T-helper 2 cell treated with Interferon-gamma antibody and Interleukin-4, amounts not matched to agents 100 ng/mL and 5 ng/mL, for 36 hours (primary cell): ENCODE measurements around the gene LTA. TPM values are rescaled to one million over a fixed set of nuclear protein-coding genes. Genes with fewer than 3 reads are reported as not detected.

Source experiments
- intact Hi-C: fragments of 100-400 bp; cut with micrococcal nuclease; formaldehyde crosslinking; loops from one replicate; pipeline ENCODE4 v1.15.1; 2023
- total RNA-seq: library from RNA; stranded (reverse); gene quantifications from 2 replicates; pipeline ENCODE4 v1.2.3, GENCODE V29; 2022

LTA gene
- total RNA-seq, 1 donor from 2014 or later, result 29.4 TPM

DNA sequence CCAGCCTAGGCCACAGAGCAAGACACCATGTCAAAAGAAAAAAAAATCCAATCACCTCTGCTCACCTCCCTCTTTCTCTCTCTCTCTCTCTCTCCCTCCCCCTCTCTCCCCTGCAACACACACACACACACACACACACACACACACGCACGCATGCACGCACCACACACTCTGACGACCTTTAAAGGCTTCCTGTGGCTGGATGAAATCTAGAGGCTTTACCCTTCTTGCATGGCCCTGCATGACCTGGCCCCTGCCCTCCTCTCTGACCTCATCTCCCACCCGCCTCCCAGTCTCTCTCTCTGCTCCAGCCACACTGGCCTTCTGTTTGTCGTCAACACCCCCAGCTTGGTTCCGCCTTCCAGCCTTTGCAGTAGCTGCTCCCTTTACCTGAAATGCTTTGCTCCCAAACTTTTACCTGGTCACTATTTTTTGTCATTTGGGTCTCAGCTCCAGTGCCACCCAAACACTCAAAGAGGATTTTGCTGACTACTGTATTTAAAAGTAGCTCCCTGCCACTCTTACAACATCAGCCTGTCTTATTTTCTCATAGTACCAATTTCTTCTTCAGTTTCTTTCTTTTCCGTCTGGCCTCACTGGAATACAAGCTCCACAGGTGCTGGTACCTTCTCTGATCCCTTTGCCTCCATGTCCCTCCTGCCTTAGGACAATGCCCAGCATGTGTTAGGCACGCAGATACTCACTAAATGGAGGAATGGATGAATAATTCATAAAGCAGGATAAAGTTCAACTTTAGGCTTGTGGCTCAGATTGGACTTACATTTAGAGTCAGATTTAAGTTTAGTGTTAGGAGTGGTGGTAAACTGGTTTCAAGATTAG is 4.3 kb upstream of the LTA start:
- intact Hi-C loops, result loop anchor here (1.0 to 2.0 kb wide), 3 partner anchors 7 to 21 kb away; partner anchors contain the start of genes ATP6V1G2, LTB and NFKBIL1

DNA sequence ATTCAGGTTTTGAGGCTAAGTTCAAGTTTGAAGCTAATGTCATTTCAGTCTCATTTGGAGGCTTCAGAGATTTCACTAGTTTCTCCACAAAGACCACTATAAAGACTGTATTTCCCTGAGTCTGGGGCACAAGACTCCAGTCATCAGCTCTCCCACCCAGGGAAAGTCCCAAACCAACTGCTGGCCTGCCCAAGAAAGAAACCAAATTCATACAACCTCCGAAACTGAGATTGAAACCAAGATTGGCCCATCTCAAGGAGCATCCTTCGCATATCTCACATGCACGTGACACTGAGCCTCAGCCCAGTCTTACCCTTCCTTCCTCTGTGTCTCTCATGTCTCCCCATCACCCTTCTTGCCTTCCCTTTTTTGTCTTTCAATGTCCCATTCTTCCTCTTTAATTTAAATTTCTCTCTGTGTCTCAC is 3.5 kb upstream of the LTA start:
- intact Hi-C loops, result loop anchor here (1.0 to 2.0 kb wide), 3 partner anchors 8 to 22 kb away; partner anchors contain the start of genes ATP6V1G2, LTB and NFKBIL1

DNA sequence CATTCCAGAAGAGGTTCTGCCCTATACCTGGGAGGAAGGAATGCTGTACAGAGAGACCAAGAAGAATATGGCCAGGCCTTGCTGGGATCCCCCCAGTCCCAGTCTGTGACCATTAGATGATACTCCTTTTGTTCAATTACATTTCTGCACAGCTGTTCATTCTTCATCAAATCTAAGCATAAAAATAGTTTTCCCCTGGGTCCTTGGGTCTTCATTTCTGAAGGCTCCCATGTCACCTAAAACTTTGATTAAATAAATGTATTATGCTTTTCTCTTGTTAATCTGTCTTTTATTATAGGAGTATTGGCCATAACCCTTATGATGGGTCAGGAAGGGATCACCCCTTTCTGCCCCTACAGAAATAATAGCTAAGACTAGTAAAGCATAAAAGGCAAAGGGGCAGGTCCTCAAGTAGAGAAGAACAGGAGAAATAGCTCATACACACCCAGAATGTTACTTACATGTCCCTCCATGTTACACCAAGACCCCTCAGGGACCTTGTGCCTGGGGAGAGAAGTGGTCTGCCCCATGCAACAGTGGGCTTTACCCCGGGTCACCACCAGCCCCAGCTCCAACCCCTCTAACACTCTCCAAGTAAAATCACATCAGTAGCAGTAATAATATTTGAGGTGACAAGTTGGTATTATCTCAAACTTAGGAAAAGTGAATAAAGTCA is 2.1 kb upstream of the LTA start:
- intact Hi-C loops, result loop anchor here (2.0 kb wide), 2 partner anchors 13 to 23 kb away; partner anchors contain the start of genes ATP6V1G2, LTB and NFKBIL1

DNA sequence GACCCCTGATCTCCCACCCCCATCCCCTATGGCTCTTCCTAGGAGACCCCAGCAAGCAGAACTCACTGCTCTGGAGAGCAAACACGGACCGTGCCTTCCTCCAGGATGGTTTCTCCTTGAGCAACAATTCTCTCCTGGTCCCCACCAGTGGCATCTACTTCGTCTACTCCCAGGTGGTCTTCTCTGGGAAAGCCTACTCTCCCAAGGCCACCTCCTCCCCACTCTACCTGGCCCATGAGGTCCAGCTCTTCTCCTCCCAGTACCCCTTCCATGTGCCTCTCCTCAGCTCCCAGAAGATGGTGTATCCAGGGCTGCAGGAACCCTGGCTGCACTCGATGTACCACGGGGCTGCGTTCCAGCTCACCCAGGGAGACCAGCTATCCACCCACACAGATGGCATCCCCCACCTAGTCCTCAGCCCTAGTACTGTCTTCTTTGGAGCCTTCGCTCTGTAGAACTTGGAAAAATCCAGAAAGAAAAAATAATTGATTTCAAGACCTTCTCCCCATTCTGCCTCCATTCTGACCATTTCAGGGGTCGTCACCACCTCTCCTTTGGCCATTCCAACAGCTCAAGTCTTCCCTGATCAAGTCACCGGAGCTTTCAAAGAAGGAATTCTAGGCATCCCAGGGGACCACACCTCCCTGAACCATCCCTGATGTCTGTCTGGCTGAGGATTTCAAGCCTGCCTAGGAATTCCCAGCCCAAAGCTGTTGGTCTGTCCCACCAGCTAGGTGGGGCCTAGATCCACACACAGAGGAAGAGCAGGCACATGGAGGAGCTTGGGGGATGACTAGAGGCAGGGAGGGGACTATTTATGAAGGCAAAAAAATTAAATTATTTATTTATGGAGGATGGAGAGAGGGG is 1.4 kb downstream of the LTA start:
- intact Hi-C loops, result loop anchor here (2.0 kb wide), 1 partner anchor 15 kb away; no protein-coding TSS in a partner anchor

DNA sequence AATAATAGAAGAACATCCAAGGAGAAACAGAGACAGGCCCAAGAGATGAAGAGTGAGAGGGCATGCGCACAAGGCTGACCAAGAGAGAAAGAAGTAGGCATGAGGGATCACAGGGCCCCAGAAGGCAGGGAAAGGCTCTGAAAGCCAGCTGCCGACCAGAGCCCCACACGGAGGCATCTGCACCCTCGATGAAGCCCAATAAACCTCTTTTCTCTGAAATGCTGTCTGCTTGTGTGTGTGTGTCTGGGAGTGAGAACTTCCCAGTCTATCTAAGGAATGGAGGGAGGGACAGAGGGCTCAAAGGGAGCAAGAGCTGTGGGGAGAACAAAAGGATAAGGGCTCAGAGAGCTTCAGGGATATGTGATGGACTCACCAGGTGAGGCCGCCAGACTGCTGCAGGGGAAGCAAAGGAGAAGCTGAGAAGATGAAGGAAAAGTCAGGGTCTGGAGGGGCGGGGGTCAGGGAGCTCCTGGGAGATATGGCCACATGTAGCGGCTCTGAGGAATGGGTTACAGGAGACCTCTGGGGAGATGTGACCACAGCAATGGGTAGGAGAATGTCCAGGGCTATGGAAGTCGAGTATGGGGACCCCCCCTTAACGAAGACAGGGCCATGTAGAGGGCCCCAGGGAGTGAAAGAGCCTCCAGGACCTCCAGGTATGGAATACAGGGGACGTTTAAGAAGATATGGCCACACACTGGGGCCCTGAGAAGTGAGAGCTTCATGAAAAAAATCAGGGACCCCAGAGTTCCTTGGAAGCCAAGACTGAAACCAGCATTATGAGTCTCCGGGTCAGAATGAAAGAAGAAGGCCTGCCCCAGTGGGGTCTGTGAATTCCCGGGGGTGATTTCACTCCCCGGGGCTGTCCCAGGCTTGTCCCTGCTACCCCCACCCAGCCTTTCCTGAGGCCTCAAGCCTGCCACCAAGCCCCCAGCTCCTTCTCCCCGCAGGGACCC is 2.3 kb downstream of the LTA start:
- intact Hi-C loops, result loop anchor here (2.0 kb wide), 1 partner anchor 16 kb away; no protein-coding TSS in a partner anchor

DNA sequence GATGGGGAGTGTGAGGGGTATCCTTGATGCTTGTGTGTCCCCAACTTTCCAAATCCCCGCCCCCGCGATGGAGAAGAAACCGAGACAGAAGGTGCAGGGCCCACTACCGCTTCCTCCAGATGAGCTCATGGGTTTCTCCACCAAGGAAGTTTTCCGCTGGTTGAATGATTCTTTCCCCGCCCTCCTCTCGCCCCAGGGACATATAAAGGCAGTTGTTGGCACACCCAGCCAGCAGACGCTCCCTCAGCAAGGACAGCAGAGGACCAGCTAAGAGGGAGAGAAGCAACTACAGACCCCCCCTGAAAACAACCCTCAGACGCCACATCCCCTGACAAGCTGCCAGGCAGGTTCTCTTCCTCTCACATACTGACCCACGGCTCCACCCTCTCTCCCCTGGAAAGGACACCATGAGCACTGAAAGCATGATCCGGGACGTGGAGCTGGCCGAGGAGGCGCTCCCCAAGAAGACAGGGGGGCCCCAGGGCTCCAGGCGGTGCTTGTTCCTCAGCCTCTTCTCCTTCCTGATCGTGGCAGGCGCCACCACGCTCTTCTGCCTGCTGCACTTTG is 3.3 kb downstream of the LTA start, which contains the start of gene TNF:
Gene TNF (plus strand): TSS at position 231 of the 567 bp plus-strand sequence. CDS start 177 bp downstream, at position 408.
- intact Hi-C loops, result loop anchor here (2.0 kb wide), 1 partner anchor 17 kb away; no protein-coding TSS in a partner anchor

DNA sequence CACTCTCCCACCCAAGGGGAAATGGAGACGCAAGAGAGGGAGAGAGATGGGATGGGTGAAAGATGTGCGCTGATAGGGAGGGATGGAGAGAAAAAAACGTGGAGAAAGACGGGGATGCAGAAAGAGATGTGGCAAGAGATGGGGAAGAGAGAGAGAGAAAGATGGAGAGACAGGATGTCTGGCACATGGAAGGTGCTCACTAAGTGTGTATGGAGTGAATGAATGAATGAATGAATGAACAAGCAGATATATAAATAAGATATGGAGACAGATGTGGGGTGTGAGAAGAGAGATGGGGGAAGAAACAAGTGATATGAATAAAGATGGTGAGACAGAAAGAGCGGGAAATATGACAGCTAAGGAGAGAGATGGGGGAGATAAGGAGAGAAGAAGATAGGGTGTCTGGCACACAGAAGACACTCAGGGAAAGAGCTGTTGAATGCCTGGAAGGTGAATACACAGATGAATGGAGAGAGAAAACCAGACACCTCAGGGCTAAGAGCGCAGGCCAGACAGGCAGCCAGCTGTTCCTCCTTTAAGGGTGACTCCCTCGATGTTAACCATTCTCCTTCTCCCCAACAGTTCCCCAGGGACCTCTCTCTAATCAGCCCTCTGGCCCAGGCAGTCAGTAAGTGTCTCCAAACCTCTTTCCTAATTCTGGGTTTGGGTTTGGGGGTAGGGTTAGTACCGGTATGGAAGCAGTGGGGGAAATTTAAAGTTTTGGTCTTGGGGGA is 4.0 kb downstream of the LTA start:
- intact Hi-C loops, result loop anchor here (2.0 kb wide), 1 partner anchor 17 kb away; no protein-coding TSS in a partner anchor

DNA sequence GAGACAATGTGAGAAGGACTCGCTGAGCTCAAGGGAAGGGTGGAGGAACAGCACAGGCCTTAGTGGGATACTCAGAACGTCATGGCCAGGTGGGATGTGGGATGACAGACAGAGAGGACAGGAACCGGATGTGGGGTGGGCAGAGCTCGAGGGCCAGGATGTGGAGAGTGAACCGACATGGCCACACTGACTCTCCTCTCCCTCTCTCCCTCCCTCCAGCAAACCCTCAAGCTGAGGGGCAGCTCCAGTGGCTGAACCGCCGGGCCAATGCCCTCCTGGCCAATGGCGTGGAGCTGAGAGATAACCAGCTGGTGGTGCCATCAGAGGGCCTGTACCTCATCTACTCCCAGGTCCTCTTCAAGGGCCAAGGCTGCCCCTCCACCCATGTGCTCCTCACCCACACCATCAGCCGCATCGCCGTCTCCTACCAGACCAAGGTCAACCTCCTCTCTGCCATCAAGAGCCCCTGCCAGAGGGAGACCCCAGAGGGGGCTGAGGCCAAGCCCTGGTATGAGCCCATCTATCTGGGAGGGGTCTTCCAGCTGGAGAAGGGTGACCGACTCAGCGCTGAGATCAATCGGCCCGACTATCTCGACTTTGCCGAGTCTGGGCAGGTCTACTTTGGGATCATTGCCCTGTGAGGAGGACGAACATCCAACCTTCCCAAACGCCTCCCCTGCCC is 4.9 kb downstream of the LTA start:
- intact Hi-C loops, result no loop called here

DNA sequence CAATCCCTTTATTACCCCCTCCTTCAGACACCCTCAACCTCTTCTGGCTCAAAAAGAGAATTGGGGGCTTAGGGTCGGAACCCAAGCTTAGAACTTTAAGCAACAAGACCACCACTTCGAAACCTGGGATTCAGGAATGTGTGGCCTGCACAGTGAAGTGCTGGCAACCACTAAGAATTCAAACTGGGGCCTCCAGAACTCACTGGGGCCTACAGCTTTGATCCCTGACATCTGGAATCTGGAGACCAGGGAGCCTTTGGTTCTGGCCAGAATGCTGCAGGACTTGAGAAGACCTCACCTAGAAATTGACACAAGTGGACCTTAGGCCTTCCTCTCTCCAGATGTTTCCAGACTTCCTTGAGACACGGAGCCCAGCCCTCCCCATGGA is 5.5 kb downstream of the LTA start:
- intact Hi-C loops, result no loop called here

DNA sequence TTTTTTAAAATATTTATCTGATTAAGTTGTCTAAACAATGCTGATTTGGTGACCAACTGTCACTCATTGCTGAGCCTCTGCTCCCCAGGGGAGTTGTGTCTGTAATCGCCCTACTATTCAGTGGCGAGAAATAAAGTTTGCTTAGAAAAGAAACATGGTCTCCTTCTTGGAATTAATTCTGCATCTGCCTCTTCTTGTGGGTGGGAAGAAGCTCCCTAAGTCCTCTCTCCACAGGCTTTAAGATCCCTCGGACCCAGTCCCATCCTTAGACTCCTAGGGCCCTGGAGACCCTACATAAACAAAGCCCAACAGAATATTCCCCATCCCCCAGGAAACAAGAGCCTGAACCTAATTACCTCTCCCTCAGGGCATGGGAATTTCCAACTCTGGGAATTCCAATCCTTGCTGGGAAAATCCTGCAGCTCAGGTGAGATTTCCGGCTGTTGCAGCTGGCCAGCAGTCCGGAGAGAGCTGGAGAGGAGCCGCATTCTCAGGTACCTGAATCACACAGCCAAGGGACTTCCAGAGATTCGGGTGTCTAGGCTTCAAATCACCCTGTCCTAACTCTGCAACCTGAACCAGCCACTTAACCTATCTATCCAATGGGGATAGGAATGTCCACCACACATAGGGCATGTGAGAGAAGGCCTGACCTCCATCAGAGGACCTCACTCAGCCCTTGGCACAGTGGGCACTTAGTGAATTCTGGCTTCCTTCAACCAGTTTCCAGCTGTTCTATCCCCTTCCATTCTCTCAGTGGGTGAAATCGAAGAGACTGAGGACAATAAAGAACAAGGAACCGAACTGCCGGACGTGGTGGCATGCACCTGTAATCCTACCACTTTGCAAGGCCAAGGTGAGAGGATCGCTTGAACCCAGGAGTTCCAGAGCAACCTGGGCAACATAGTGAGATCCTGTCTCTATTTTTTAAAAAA is 6.4 kb downstream of the LTA start:
- intact Hi-C loops, result no loop called here

DNA sequence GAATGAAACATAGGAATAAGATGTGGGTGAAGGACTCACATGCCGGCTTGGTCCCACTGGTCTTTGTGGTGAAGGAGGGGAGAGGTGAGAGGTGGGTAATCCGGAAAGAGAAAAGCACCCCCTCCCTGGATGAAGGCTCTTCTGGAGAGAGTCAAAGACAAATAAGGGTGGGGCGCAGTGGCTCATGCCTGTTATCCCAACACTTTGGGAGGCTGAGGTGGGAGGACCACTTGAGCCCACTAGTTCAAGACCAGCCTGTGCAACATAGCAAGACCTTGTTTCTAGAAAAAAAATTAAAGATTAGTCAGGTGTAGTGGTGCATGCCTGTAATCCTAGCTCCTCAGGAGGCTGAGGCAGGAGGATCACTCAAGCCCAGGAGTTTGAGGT is 7.0 kb downstream of the LTA start:
- intact Hi-C loops, result no loop called here

DNA sequence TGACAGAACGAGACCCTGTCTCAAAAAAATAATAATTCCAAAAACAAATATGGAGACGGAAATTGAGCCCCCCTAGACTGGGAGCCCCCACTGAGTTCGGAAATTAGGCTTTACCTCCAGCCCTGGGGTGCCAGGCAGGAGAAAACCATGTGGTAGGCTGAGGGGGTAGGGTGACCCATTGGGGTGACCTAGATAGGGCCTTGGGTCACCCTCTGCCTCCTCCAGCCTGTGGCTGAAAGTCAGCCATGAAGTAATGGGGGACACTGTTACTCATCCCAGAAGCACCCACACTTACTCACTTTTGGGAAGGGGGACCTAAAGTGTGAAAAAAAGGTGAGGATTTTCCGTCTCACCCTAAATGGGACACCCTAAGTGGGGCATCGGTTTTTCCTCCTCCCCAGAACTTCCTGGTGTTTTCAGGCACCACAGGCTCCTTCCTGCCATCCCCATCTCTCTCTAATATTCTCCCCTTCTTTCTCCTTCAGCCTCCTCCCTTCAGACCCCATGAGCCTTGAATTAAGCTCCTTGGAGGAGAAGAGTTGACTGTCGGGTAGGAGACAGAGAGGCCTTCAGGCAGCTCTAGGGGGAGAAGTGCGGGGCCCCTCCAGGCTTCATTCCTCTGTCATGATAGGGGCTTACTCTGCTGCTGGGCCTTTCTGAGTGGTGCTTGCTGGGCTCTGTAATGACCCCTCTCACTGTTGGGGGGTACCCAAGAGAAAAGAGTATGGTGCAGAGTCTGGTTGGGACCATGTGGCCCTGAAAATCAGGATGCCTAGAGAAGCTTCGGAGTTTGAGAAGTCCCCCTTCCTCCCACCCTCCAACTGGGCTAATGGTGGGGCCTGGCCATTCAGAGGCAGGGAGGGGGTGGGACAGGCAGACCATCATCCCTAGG is 7.7 kb downstream of the LTA start:
- intact Hi-C loops, result loop anchor here (1.0 to 5.0 kb wide), 2 partner anchors 32 to 87 kb away; partner anchors contain the start of gene NFKBIL1

DNA sequence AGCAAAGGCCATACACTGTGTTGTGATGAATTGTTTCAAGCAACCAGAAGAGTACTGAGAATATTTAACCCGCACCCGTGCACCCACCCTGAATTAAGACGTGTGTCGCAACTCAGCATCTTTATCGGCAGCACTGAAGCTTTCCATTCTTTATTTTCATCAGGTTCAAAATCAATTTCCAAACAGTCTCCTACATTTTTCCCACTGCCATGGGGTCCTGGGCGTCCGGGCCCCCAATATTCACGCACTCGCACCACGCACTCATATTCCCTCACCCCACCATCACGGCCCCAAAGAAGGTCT is 8.3 kb downstream of the LTA start:
- intact Hi-C loops, result loop anchor here (1.0 to 5.0 kb wide), 2 partner anchors 33 to 88 kb away; partner anchors contain the start of gene NFKBIL1

DNA sequence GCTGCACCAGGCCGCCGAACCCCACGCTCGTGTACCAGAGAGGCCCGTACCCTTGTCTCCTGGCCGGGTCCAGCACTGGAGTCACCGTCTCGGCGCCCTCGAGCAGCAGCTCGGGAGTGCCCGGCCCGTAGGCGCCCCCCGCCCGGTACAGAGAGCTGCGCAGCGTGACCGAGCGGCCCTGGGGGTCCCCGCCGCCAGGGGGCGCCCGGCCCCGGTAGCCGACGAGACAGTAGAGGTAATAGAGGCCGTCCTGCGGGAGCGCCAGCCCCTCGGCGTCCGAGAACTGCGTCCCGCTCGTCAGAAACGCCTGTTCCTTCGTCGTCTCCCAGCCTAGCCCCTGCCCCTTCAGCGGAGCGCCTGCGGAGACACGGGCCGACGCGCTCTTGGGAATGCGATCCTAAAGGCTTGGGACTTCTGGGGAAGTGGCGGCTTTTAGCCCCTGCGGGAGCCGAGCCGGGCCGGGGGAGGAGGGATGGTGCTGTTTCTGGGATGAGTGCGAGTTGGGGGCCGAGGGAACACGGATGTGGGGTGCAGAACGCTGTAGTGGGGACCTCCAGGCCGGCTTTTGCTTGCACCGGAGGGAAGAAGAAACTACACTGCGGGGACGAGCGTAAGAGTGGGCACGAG is 8.8 kb downstream of the LTA start:
- intact Hi-C loops, result loop anchor here (1.0 to 5.0 kb wide), 3 partner anchors 16 to 89 kb away; partner anchors contain the start of gene NFKBIL1

DNA sequence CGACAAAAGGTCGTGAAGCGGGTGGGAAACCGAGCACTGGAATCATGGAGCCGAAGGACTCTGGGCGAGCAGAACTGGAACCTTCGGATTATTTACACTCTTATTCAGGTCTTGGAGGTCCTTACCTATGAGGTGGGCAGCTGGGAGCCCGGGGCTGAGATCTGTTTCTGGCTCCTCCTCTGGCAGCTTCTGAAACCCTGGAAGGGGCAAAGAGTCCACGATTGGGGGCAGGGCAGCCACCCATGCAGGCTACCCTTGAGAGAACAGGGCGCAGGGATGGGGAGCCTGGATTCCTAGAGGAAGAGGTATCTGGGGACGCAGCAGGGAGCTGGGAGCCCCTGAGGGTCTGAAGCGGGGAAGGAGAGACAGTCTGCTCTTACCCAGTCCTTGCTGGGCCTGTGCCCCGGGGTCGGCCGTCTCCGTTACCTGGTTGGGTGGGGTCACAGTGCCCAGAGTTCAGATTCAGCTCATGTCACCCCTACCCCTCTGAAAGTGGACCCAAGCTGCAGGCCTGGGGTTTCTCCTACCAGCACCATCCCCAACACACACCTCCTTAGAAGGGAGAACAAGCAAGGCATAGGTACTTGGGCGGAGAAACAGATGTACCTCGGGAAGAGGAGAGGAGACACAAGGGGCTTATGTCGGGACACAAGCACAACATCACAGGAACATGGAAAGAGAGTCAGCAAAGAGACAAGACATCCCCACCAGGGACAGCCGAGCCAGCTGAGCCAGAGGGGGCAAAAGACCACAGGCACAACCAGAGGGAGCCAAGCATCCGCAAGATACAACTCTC is 9.5 kb downstream of the LTA start:
- intact Hi-C loops, result loop anchor here (1.0 to 5.0 kb wide), 3 partner anchors 13 to 89 kb away; no protein-coding TSS in a partner anchor
